ENCODE data around the gene ANXA9.

Gene ANXA9

GRCh38 chr1:150973836-150974579, 8.1 kb upstream of the ANXA9 start:
- peak; percentile 1 for TF ChIP-seq CTCF (IDR thresholded peaks at IDR 0.05; ENCODE audit: extremely low read depth, insufficient read depth, missing control alignments)
- in situ Hi-C loops (cut with MboI; ENCODE audit: low pct_unique_long_range_greater_than_20kb, low sequenced_read_pairs, unreplicated experiment): loop anchor here (25.0 kb wide), 1 partner anchor 737 kb away; the partner anchor contains the start of gene ANP32E
- DNase-seq (ENCODE audit: low spot score): peak; percentile 78

DNA sequence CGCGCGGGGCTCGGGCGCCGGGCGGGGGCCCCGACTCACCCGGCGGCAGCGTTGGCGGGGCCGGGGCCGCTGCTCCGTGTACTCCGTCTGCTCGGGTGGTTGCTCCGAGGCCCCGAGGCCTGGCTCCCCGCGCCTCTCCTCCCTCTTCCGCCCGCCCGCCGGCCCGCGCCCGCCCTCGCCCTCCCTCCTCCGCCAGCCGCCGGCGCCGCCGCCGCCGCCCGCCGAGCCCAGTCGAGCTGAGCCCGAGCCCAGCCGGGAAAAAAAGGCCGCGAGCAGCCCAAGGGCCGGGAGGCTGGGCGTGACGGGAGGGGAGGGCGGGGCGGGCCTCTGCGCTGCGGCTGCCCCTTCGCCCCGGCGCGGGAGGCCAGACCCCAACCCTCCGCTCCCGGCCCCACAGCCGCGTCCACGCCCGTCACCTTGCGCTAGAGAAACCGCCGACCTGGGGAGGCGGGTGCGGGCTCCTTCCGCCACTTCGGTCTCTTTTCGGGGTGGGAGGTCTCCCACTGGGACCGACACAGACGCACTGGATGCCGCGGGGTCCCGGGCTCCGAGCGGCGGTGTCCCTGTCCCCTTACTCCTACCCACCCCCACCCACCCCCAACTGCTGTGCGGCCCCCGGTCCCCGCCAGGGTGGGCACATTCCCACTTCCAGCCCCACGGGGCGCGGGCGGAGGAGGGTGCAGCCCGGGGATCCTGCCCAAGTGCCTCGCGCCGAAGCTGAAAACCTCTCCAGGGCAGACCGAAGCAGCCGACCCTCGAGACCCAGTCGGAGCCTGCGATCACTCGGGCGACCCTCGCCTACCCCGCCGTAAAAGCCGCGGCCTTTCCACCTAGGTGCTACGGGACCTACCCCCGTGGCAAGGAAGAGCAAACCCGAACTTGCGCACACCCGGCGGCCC, 7.3 kb upstream of the ANXA9 start, which contains the start of gene CERS2:
Gene CERS2, minus strand, starts transcription at position 256 of the 899 bp plus-strand sequence. CDS start 5,745 bp downstream, outside the sequence.
- DNase-seq (ENCODE audit: low spot score): peak; percentile 90

GRCh38 chr1:150976401-150976821, 5.7 kb upstream of the ANXA9 start:
- TF ChIP-seq CTCF (IDR thresholded peaks at IDR 0.05; ENCODE audit: extremely low read depth, insufficient read depth, missing control alignments): no peak
- no peak for DNase-seq (ENCODE audit: low spot score)
- in situ Hi-C loops (cut with MboI; ENCODE audit: low pct_unique_long_range_greater_than_20kb, low sequenced_read_pairs, unreplicated experiment): no loop called here

More for the DNA sequence above, 7.3 kb upstream of the ANXA9 start, which contains the start of gene CERS2:
- no peak for TF ChIP-seq CTCF (IDR thresholded peaks at IDR 0.05; ENCODE audit: extremely low read depth, insufficient read depth, missing control alignments)
- in situ Hi-C loops (cut with MboI; ENCODE audit: low pct_unique_long_range_greater_than_20kb, low sequenced_read_pairs, unreplicated experiment): loop anchor here (25.0 kb wide), 1 partner anchor 738 kb away; the partner anchor contains the start of gene ANP32E

GRCh38 chr1:150976879-150977694, 5.0 kb upstream of the ANXA9 start:
- in situ Hi-C loops (cut with MboI; ENCODE audit: low pct_unique_long_range_greater_than_20kb, low sequenced_read_pairs, unreplicated experiment): no loop called here
- no peak for DNase-seq (ENCODE audit: low spot score)
- TF ChIP-seq CTCF (IDR thresholded peaks at IDR 0.05; ENCODE audit: extremely low read depth, insufficient read depth, missing control alignments): no peak

DNA sequence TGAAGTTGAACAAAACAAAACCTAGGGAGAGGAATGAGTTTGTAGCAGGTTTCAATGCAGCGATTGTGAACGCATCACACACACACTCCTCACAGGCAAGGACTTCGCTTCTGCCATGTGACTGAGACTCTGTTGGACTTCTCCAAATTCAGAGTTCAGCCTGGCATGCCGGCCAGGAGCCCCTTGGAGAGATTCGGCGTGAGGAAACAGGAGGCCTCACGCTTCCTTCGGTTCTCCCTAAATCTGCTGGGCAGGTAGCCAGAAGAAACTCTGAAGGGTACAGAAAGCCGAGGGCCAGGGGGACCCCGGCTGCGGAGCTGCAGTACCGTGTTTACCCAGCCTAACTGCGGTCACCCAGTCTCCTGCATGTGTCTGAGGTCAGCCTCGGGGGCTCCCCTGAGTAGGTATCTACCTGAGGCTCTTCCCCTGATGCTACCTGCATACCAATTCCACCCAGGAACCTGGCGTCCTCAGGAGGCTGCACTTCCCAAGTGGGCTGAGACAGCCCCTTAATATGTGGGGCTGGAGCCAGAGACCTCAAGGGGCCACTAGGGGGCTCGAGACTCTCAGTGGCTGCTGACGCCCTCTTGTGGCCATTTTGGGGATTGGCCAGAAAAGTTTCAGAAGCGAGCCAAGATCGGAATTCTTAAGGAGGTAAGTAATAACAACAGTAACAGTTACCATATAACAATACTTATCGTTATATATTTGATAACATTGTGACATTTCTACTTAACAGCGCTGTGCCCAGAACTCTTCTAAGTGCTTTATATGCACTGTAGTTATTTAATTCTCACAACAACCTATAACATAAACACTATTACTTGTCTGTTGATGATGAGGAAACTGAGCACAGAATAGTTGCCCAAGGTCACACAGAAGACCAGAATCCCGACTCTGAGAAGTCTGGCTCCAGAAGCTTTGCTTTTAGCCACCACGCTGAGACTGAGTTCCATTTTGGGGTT, 2.7 kb upstream of the ANXA9 start:
- in situ Hi-C loops (cut with MboI; ENCODE audit: low pct_unique_long_range_greater_than_20kb, low sequenced_read_pairs, unreplicated experiment): no loop called here
- DNase-seq (ENCODE audit: low spot score): peak; percentile 91
- TF ChIP-seq CTCF (IDR thresholded peaks at IDR 0.05; ENCODE audit: extremely low read depth, insufficient read depth, missing control alignments): peak; percentile 100
